Erythroblast (primary cell): ENCODE data around the gene RYR2.
"Not testable (repeated sequence)": the region's sequence is repeated elsewhere in the genome, so short reads cannot be mapped to it uniquely, and the experiment has no call there.

Experiments
- DNase-seq, 2 experiments: peaks; one replicate each; lab custom pipeline; 2025; lab: John Stamatoyannopoulos, UW
- GATA1 ChIP-seq: IDR thresholded peaks from 2 replicates; pipeline ENCODE4 v1.6.1; 2011; ENCODE audit warnings: low read depth, mild to moderate bottlenecking, control low read depth, low read length, moderate library complexity
- POLR2A ChIP-seq: IDR thresholded peaks from 2 replicates; pipeline ENCODE4 v1.6.1; 2011; ENCODE audit warnings: mild to moderate bottlenecking, low read length

The RYR2 gene

GRCh38 chr1:237791592-237791991 lies 749.6 kb downstream of the RYR2 start:
- no peak for DNase-seq
- TF ChIP-seq POLR2A = no peak
- TF ChIP-seq GATA1 = no peak

GRCh38 chr1:237792149-237792548 lies 750.2 kb downstream of the RYR2 start:
- TF ChIP-seq POLR2A (no peak), GATA1 (no peak)
- DNase-seq = no peak

DNA sequence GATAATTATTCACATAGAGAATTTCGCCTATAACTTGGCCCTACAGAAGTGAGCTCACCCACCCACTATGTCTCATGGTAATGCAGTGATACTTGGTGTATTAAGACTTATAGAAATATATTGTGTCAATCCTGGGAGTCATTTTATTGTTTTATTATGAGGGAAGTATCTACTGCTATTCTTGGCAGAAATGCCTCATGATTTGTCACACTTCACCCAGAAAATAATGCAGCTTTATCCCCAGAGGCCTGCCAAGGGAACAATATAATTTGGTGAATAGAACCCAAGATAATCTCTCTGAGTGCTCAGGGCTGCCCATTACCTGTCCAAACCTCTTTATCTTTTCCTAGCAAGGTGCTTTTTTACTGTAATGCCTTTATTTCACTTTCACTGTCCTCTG lies 750.7 kb downstream of the RYR2 start:
- no peak for TF ChIP-seq POLR2A
- no peak for TF ChIP-seq GATA1
- no peak for DNase-seq

GRCh38 chr1:237794071-237794470 lies 752.1 kb downstream of the RYR2 start:
- TF ChIP-seq POLR2A (no peak), GATA1 (no peak)
- no peak for DNase-seq

GRCh38 chr1:237795558-237795957 lies 753.6 kb downstream of the RYR2 start:
- TF ChIP-seq GATA1 (no peak), POLR2A (no peak)
- no peak for DNase-seq

- no peak for TF ChIP-seq POLR2A
- TF ChIP-seq GATA1 = no peak
- peak; percentile 49 to 61 for DNase-seq
Measured at GRCh38 chr1:237799762-237800474, 757.9 kb downstream of the RYR2 start.

- TF ChIP-seq GATA1 (no peak), POLR2A (no peak)
- no peak for DNase-seq
Measured at GRCh38 chr1:237804516-237804915, 762.5 kb downstream of the RYR2 start.

- no peak for DNase-seq
- no peak for TF ChIP-seq POLR2A
- no peak for TF ChIP-seq GATA1
Measured at GRCh38 chr1:237809099-237809498, 767.1 kb downstream of the RYR2 start.

DNA sequence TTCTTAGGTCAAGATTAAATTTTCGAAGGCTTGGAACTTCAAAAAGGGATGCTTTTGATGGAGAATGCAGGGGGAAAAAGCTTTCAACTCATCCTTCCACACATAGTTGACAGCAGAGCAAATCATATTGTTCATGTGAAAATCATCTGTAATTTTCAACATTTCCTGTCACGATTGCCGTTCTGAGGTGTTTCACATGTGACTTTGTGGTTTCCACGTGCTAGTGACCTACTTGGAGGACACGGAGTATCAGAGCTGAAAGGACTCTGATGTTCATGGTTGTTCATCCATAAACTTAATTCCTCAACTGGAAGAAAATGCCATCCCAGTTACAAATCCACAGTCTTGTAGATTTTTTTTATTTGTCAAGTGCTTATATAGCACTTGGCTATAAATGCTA lies 769.6 kb downstream of the RYR2 start:
- DNase-seq = no peak
- no peak for TF ChIP-seq POLR2A
- no peak for TF ChIP-seq GATA1

- TF ChIP-seq GATA1 = no peak
- TF ChIP-seq POLR2A = no peak
- no peak for DNase-seq
Measured at GRCh38 chr1:237812061-237812460, 770.1 kb downstream of the RYR2 start.

GRCh38 chr1:237814319-237814924 lies 772.4 kb downstream of the RYR2 start:
- DNase-seq = peak; percentile 11 to 15
- no peak for TF ChIP-seq POLR2A
- no peak for TF ChIP-seq GATA1

DNA sequence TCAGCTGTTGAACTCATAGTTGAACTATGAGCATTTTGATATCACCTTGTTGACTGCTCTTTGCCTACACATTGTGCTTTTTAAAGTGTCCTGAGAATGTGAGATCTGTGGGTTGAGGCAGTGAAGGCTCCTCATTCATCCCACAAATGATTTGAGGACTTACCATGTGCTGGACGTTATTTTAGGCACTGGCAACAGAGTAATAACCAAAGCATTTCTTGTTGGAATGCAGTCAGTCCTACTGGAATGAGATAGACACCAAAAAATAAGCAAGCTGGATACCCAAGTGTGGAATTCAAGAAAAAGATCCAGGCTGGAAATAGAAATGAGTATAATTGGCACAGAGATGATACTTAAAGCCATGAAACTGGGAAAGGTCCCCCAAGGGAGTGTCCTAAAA lies 775.3 kb downstream of the RYR2 start:
- TF ChIP-seq POLR2A (no peak), GATA1 (no peak)
- DNase-seq = no peak

DNA sequence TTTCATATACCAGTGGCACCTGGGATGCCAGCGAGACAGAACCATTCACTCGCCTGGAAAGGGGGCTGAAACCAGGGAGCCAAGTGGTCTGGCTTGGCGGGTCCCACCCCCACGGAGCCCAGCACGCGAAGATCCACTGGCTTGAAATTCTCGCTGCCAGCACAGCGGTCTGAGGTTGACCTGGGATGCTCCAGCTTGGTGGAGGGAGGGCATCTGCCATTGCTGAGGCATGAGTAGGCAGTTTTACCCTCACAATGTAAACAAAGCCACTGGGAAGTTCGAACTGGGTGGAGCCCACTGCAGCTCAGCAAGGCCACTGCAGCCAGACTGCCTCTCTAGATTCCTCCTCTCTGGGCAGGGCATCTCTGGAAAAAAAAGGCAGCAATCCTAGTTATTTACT lies 778.6 kb downstream of the RYR2 start:
- not testable (repeated sequence) for DNase-seq

DNA sequence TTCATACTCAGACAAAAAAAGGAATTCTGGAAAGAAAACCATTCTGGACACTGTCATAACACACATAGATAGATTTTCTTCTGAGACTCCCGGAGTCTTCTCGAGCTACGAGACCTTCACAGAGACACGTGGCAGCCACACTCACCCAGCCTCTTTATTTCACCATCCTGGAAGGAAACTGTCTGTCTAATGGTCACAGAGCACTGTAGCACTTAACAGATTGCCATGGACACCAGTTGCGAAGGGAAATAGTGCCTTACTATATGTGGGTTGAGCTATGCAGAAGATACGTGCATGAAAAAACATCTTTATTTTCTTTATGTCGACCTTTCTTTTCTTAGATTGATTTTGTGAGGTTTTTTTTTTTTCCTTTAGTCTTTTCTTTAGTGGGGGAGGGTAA lies 790.9 kb downstream of the RYR2 start:
- no peak for DNase-seq
- no peak for TF ChIP-seq GATA1
- no peak for TF ChIP-seq POLR2A

GRCh38 chr1:237834048-237834447 lies 792.1 kb downstream of the RYR2 start:
- no peak for DNase-seq
- TF ChIP-seq GATA1 (no peak), POLR2A (no peak)

DNA sequence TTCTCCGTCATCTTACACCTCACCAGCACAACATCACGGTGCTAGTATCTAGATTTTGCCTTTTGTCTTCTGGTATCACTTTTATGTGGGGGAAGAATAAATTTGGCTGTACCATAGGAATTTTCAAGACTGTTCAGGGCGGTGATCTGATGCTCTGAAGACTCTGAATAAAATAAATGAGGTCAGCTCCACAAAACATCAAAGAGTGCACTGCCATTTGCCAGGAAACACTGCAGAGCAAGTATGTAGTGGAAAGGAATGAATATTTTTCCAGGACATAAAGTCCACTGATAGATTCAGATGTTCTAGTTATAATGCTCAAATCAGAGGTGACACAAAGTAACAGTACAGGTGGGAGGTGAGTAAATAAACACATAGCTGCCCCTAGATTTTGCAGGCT lies 792.5 kb downstream of the RYR2 start:
- TF ChIP-seq POLR2A (no peak), GATA1 (no peak)
- DNase-seq = no peak
